ENCODE measurements around the gene TIMP3.

GRCh38 chr22:32802237-32802765 is 796 bp downstream of the TIMP3 start:
- TF ChIP-seq CTCF (IDR thresholded peaks at IDR 0.05; ENCODE audit: low read length), result no peak
- no peak for TF ChIP-seq EZH2 (optimal IDR thresholded peaks at IDR 0.05; ENCODE audit: low read depth, low read length)

Data from MM.1S (cell line).